Activated T-cell treated with anti-CD3 and anti-CD28 coated beads, Interleukin-2, amount 50 U/mL, for 48 hours (primary cell): Measurements from ENCODE around the gene EFNB3.

Source experiments
- DNase-seq, 2 experiments: peaks; one replicate each; pipeline ENCODE4 v3.0.0-alpha.2; 2020

Gene EFNB3

DNA sequence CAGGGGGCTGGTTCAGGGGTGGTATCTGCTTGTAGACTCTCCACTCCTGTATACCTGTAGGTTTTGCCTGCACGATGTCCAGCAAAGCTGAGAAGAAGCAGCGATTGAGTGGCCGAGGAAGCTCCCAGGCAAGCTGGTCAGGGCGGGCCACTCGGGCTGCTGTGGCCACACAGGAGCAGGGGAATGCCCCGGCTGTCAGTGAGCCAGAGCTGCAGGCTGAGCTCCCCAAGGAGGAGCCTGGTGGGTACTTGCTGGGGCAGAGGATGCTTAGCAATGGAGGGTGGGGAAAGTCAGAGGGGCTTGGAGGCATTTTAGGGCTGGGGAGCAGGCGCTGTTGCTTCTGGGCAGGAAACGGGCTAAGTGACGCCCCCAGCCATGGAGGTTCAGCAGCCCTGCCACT lies 14.7 kb downstream of the EFNB3 start:
- DNase-seq, result no peak

DNA sequence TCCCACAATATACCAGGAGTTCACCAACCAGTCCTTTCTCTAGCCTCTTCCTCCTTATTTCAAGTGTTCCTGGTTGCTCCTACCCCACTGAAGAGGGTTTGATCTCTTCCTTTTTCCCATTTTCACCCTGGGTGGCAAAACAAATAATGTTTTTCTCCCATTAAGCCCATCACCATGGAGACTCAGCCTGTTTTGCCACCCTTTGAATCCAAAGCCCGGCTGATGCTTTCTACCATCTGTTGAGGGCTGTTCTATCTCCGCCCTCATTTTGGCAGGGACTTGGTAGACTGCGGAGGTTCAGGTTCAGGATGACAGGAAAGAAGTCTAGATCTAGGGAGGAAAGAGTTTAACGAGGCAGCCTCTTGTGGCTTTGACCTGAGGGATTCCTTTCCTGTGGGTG lies 15.1 kb downstream of the EFNB3 start:
- no peak for DNase-seq

DNA sequence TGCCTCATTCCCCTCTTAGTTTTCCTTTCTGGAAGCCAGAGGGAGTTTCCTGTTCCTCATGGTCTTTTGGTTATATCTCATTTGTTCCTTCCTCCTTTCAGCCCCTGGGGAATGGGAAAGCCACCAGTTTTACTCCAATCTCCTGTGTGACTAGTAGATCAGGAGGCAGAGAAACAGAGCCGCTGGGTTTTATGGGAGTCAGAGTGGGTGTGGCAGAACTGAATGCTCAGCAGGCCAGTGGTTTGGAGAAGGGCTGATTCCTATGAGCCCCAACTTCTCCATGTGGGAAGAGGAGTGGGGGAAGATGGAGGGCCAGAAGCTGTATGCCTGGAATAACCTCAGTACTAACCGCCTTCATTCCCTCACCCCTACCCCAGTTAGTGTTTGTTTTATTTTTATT lies 16.6 kb downstream of the EFNB3 start:
- no peak for DNase-seq

DNA sequence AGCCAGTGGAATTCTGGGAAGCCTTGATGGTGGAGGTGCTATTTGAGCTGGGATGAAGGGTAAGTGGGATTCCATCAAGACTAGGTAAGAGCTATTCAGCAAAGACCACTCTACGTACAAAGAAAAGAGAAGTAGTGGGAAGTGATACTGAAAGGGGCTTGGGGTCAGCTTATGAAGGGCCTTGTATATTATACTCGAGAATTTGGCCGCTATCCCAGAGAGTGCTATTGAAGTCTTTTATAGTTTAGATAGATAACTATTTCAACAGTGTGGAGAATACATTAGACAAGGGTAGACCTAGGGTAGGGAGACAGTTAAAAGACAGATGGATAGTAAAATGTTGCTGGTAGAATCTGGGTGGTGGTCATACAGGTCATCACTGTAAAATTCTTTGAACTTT lies 22.9 kb downstream of the EFNB3 start:
- DNase-seq, result no peak

DNA sequence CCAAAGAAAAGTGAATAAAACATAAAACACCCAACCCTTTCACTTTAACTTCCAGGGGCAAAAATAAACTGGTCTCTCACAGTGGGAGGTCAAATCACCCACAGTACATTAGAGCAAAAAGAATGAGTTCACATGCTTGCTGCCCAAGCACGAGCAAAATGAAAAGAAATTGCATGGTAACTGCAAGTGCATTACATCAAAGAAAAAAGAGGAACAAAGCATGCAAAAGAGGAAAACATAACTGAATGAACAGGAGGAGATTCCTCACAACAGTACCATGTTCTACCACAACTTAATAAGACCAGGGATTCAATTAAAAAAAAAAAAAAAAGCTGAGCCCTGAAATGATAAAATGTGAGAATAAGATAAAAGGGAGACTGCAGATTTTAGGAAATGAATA lies 24.8 kb downstream of the EFNB3 start:
- DNase-seq, result no peak

DNA sequence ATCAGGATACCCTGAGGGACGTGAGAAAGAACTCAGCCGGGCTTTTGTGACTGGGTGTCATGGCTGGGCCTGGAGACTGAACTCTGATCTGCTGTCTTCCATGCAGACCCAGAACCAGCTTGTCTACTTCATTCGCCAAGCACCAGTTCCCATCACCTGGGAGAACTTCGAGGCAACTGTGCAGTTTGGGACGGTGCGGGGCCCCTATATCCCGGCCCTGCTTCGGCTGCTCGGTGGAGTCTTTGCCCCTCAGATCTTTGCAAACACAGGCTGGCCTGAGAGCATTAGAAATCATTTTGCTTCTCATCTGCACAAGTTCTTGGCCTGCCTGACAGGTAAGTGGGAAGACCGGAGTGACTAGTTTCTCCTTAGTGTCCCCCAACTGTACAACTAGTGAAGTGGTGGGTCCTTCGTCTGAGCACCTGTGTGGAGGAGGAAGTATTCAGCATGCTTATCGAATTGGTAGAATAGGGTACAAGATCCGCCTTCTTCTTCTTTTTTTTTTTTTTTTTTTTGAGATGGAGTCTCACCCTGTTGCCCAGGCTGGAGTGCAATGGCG lies 28.1 kb downstream of the EFNB3 start:
- no peak for DNase-seq

DNA sequence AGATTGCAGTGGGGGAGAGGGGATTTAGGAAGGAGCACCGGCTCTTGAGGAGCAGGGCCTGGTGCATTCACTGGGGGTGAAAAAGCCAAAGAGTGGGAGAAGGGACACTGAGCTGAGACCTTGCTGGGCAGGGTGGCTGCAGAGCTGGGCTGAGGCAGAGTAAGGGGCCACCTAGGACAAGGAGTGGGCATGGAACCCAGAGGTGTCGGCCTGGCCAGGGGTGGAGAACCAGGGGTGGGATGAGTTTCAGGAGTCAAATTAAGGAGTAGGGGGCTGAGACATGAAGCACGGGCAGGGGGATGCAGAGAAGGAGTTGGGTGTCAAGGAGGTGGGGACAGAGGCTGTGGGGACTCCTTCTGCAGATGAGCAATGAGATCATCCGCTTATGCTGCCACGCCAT lies 32.6 kb downstream of the EFNB3 start:
- no peak for DNase-seq

DNA sequence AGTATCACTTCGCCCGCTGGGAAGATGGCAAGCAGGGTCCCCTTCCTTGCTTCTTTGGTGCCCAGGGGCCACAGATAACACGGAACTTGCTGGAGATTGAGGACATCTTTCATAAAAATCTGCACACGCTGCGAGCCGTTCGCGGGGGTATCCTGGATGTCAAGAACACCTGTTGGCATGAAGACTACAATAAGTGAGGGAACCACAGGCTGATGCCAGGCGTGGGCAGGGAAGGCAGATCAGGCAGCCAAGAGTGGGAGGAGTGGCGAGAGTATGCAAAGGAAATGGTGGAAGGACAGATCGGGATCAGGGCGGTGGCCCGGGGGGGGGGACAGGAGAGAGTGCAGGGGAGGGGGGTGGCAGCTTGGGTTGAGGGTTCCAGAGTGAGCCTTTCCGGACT lies 34.7 kb downstream of the EFNB3 start:
- DNase-seq, result no peak

DNA sequence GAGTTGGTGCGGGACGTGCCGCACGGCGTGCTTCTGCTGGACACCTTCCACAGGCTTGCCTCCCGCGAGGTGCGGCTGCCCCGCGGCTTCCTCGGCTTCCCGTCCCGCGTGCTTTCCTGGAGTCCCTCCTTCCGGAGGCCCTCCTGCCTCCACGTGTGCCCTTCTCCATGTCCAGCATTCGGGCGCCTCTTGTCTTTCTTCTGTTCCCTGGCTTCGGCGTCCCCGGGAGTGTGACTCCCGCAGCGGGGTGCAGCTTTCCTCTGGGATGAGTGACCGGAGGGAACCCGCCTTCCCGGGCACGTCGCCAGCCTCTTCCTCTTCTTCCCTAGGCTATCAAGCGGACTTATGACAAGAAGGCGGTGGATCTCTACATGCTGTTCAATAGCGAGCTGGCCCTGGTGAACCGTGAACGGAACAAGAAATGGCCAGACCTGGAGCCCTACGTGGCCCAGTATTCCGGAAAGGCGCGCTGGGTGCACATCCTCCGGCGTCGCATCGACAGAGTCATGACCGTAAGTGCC lies 35.5 kb downstream of the EFNB3 start:
- no peak for DNase-seq

DNA sequence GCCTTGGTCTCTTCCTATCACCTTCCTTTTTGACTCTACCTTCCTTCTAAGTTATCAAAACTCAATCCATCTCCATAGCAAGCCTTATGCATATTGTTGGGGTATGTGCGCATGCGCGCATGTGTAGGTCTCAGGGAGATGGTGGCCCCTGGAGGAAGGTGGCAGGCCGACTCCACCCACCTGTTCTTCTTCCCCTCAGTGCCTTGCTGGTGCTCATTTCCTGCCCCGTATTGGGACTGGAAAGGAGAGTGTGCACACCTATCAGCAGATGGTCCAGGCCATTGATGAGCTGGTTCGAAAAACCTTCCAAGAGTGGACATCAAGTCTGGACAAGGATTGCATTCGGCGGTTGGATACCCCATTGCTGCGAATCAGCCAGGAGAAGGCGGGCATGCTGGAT lies 37.7 kb downstream of the EFNB3 start:
- no peak for DNase-seq

DNA sequence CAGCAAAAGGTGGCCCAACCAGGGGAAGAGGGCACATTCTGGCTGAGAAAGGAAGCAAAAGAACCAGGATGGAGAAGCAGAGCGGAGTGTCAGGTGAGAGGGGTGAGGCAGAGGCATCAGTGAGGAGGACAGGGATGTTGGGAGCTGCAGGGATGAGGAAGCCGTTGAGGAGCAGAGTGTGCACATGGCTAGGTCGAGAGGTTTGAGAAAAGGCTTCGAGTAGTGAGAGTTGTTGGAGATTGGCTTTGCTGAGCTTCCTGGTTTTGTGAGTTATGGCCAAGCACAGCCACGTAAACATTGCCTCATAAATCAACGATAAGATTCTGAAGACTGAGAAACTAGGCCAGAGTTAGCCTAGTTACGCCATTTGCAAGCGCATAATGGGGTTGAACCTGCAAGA lies 39.4 kb downstream of the EFNB3 start:
- no peak for DNase-seq

DNA sequence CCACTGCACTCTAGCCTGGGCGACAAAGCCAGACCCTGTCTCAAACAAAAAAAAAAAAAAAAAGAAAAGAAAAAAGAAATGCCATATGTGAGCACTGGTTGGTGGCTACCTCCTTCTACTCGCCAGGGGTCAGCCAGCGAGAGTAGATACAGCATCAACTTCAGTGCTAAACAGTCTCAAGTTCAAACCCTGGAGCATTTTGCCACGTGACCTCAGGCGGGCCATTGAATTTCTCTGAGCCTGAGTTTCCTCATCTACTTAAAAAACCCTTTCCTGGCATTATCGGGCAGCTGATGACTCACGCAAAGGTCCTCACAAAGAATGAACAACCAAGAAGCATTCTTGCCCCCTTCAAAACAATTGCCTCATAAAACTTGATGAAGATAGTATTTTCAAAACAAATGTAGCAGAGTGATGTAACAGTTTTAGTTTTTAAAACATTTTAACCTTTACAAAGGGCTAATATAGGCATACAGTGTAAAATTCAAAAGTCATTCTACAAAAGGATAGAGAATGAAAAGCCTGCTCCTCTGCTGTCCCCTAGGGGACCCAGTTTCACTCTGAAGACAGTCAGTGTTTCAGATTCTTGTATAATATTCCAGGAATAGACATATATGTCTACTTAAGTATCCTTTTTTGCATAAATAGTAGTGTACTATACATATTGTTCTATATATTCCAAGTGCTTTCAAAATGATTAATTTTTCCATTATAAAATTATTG lies 40.9 kb downstream of the EFNB3 start:
- DNase-seq, result no peak

DNA sequence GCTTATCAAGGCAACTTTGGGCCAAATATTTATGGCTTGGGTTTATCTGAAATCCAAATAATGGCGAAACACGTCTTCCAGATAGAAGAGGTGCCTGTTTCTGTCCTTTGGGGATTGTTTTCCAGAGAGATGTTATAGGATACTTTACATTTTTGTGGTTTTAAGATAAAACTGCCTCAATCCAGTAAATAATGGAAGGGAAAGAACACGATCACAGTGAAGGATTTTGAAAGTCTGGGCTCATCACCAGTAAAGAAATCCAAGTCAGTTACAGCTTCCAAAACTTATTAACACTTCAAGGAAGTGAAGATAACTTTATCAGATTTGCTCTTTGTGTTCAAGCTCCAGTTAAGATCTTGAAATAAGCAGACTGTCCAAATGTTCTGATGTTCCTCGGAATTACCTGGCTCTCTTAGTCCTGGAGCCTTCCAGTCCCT lies 42.7 kb downstream of the EFNB3 start:
- DNase-seq, result no peak

DNA sequence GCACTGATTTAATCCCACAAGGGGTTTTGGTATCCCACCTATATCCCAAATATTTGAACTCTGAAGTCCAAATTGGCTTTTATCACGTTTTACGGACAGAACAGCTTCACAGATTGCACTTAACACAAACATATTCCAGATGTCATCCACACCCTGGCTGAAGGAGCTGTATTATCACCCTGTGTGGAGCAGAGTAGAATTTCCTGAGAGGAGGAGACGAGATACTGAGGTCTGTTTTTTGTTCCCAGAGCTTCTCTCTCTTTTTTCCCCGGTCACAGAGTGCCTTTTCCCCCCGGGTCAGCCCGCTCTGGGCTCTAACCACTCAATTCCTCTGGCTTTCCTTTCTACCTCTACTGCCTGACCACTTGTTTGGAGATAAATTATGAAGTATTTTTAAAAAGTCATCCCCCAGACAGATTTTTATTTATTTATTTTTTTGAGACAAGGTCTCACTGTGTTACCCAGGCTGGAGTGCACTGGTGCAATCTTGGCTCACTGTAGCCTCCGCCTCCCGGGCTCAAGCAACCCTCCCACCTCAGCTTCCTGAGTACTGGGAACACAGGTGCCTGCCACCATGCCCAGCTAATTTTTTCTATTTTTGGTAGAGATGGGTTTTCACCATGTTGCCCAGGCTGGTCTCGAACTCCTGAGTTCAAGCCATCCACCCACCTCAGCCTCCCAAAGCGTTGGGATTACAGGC lies 43.2 kb downstream of the EFNB3 start:
- no peak for DNase-seq

DNA sequence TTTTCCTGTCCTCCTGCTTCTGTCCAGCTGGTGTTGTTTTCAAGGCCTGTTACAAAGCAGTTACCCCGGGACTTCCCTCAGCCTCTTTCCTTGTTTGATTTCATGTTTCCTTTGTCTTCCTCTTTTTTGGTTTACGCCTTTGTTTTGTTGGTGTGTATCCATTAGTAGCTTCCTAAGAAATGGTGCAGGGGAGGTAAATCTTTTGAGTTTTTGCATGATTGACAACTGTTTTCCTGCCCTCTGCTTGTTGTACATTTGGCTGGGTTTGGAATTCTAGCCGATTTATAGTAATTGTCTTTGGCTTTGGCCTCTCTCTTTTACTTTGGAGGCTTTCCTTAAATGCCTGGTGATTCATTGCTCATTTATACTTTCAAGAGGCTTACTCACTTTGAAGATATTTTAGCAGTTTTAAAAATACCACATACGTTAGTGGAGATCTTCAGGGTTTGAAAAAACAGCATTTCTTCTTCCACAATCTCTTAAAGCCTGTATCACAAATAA lies 45.4 kb downstream of the EFNB3 start:
- DNase-seq, result no peak

DNA sequence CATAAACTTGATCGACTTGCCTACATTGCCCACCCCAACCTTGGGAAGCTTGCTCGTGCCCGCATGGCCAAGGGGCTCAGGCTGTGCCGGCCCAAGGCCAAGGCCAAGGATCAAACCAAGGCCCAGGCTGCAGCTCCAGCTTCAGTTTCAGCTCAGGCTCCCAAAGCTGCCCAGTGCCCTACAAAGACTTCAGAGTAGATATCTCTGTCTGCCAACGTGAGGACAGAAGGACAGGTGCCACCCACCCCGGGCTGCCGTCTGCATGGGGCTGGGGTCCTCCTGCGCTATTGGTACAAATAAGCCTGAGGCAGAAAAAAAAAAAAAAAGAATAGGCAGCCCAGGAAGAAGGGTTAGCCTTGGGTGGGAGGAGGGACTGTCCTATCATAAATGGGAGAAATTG lies 49.7 kb downstream of the EFNB3 start:
- DNase-seq, result no peak

DNA sequence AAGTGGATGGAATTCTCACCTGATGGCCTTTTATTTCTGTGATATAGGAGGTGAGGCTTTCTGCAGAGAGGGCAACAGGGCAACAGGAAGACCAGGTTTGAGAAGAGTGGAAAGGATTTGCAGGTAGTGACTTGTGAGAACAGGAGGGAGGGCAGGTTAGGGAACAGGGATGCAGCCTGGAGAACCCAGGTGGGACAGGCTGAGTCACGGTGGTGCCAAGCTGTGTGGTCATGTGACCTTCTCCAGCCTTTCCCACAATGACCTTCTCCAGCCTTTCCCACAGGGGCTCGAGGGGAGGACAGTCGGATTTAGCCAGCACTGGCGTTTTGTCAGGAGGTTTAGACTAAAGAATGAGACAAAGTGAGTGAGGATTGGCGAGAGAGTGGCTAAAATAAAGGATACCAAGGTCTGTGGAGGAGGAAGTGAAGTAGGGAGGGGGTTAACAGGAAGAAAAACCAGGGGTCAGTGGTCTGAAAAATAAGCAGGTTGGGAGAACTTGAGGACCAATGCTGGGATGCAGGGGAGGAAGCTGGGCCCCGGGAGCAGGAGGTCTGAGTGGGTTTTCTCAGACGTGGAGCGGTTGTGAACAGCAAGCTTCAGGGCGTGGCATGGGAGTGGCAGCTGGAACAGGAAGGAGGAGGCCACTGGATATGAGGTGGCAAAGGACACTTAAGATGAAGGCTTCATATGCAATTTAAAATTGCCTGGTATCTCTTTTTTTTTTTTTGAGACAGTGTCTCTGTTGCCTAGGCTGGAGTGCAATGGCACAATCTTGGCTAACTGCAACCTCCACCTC lies 50.3 kb downstream of the EFNB3 start:
- DNase-seq, result no peak

DNA sequence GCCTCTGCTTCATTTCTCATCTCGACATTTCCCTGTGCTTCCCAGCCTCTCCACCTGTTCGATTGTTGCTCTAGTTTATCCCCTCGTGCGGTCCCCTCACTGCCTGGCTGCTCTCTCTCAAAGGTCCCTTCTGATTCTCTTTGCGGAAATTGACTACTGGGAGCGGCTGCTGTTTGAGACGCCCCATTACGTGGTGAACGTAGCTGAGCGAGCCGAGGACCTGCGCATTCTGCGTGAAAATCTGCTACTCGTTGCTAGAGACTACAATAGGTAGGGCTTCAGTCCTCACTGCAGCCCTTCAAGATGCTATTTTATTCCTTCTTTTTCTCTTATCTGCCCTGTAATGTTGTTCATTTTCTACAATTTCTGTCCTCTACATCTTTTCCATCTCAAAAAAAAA lies 52.0 kb downstream of the EFNB3 start:
- DNase-seq, result no peak
